ENCODE results near the gene OR10AD1. TPM values are rescaled to one million over a fixed set of nuclear protein-coding genes. Genes with fewer than 3 reads are reported as not detected.

OR10AD1 gene
- total RNA-seq, 1 experiment from 2014 or later: not detected

DNA sequence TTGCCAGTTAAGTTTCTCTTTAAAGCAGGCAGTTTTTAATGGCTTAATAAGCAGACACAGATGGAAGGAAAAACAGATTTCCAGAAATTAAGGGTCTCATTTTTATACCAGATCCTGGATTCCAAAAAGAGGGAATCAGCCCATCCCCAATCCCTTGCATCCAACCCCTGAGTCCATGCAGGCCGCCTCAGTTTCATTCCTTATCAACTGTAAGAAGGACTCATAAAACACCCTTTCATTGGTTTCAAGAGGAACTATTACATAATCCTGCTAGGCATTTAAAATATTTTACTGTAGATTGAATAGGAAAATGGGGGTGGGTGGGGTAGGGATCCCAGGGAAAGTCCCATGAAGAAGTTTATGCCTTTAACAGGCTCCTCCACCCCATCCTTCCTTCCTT is 10.2 kb downstream of the OR10AD1 start:
- H3K4me3 Mint-ChIP-seq: no peak overlapping the region
- ATAC-seq: no peak

DNA sequence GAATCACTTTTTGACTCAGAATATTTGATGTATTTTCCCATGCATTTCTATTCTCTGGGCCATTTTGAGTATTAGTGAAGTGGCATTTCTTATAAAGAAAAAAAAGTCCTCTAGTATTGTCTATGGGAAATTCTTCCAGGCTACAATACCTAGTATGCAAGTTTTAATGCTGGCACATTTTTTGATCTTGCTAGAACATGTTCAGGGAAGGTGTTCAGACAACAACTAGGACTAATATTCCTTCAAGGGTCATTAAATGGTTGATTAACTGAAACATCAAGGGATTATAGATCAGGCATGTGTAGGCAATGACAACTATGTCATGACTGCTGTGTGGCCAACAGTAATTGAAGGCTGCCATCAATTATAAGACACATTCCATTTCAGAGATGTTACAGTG is 12.0 kb downstream of the OR10AD1 start:
- ATAC-seq (no peak), DNase-seq (ENCODE audit: low spot score) (no peak)
- Mint-ChIP-seq H3K4me3 (no peak overlapping the region), H3K4me1 (no peaks in the 10 kb centered on the region; the same call in 1 of the 2 replicates), H3K27ac (no peak overlapping the region), H3K27me3 (ENCODE audit: low read depth) (peaks cover 90% of the 10 kb centered on the region), H3K36me3 (no peaks in the 10 kb centered on the region), H3K9me3 (0 out of 2 replicates have a peak, but pooled peaks cover 3% of the 10 kb centered on the region)
- TF ChIP-seq MYBL2 (CRISPR knock-in tag; IDR thresholded peaks at IDR 0.05) (no peak), SMAD4 (CRISPR knock-in tag; IDR thresholded peaks at IDR 0.05) (no peak), CBFB (CRISPR knock-in tag; IDR thresholded peaks at IDR 0.05; ENCODE audit: low read depth) (no peak), GRHL2 (CRISPR knock-in tag; IDR thresholded peaks at IDR 0.05; ENCODE audit: insufficient replicate concordance, severe bottlenecking) (no peak), NR1H2 (CRISPR knock-in tag; IDR thresholded peaks at IDR 0.05) (no peak), TEAD4 (CRISPR knock-in tag; IDR thresholded peaks at IDR 0.05) (no peak), TEAD1 (CRISPR knock-in tag; IDR thresholded peaks at IDR 0.05) (no peak), CREB1 (CRISPR knock-in tag; IDR thresholded peaks at IDR 0.05) (no peak)
- TF ChIP-seq, protein P1, sequence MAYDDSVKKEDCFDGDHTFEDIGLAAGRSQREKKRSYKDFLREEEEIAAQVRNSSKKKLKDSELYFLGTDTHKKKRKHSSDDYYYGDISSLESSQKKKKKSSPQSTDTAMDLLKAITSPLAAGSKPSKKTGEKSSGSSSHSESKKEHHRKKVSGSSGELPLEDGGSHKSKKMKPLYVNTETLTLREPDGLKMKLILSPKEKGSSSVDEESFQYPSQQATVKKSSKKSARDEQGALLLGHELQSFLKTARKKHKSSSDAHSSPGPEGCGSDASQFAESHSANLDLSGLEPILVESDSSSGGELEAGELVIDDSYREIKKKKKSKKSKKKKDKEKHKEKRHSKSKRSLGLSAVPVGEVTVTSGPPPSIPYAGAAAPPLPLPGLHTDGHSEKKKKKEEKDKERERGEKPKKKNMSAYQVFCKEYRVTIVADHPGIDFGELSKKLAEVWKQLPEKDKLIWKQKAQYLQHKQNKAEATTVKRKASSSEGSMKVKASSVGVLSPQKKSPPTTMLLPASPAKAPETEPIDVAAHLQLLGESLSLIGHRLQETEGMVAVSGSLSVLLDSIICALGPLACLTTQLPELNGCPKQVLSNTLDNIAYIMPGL (CRISPR knock-in tag; IDR thresholded peaks at IDR 0.05): no peak
- TF ChIP-seq, protein P2, sequence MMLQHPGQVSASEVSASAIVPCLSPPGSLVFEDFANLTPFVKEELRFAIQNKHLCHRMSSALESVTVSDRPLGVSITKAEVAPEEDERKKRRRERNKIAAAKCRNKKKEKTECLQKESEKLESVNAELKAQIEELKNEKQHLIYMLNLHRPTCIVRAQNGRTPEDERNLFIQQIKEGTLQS (CRISPR knock-in tag; conservative IDR thresholded peaks at IDR 0.05): no peak
- TF ChIP-seq, protein P3, sequence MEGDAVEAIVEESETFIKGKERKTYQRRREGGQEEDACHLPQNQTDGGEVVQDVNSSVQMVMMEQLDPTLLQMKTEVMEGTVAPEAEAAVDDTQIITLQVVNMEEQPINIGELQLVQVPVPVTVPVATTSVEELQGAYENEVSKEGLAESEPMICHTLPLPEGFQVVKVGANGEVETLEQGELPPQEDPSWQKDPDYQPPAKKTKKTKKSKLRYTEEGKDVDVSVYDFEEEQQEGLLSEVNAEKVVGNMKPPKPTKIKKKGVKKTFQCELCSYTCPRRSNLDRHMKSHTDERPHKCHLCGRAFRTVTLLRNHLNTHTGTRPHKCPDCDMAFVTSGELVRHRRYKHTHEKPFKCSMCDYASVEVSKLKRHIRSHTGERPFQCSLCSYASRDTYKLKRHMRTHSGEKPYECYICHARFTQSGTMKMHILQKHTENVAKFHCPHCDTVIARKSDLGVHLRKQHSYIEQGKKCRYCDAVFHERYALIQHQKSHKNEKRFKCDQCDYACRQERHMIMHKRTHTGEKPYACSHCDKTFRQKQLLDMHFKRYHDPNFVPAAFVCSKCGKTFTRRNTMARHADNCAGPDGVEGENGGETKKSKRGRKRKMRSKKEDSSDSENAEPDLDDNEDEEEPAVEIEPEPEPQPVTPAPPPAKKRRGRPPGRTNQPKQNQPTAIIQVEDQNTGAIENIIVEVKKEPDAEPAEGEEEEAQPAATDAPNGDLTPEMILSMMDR (IDR thresholded peaks at IDR 0.05): no peak
- TF ChIP-seq, protein P4, sequence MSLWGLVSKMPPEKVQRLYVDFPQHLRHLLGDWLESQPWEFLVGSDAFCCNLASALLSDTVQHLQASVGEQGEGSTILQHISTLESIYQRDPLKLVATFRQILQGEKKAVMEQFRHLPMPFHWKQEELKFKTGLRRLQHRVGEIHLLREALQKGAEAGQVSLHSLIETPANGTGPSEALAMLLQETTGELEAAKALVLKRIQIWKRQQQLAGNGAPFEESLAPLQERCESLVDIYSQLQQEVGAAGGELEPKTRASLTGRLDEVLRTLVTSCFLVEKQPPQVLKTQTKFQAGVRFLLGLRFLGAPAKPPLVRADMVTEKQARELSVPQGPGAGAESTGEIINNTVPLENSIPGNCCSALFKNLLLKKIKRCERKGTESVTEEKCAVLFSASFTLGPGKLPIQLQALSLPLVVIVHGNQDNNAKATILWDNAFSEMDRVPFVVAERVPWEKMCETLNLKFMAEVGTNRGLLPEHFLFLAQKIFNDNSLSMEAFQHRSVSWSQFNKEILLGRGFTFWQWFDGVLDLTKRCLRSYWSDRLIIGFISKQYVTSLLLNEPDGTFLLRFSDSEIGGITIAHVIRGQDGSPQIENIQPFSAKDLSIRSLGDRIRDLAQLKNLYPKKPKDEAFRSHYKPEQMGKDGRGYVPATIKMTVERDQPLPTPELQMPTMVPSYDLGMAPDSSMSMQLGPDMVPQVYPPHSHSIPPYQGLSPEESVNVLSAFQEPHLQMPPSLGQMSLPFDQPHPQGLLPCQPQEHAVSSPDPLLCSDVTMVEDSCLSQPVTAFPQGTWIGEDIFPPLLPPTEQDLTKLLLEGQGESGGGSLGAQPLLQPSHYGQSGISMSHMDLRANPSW (CRISPR knock-in tag; conservative IDR thresholded peaks at IDR 0.05; ENCODE audit: low read depth): no peak
- TF ChIP-seq, protein P5, sequence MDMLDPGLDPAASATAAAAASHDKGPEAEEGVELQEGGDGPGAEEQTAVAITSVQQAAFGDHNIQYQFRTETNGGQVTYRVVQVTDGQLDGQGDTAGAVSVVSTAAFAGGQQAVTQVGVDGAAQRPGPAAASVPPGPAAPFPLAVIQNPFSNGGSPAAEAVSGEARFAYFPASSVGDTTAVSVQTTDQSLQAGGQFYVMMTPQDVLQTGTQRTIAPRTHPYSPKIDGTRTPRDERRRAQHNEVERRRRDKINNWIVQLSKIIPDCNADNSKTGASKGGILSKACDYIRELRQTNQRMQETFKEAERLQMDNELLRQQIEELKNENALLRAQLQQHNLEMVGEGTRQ (CRISPR knock-in tag; IDR thresholded peaks at IDR 0.05): no peak
- ChIA-PET CTCF (no interaction called here), POLR2A (no interaction called here)

More for the DNA sequence above, 10.2 kb downstream of the OR10AD1 start:
- Mint-ChIP-seq H3K4me1 (0 out of 2 replicates have a peak, but pooled peaks cover 7% of the 10 kb centered on the region), H3K27ac (no peak overlapping the region), H3K9me3 (0 out of 2 replicates have a peak, but pooled peaks cover 3% of the 10 kb centered on the region), H3K36me3 (no peaks in the 10 kb centered on the region), H3K27me3 (ENCODE audit: low read depth) (peaks cover 73% of the 10 kb centered on the region)
- POLR2A ChIA-PET: no interaction called here
- CTCF ChIA-PET: no interaction called here
- TF ChIP-seq TEAD1 (CRISPR knock-in tag; IDR thresholded peaks at IDR 0.05) (no peak), NR2C2 (CRISPR knock-in tag; IDR thresholded peaks at IDR 0.05) (no peak)
- TF ChIP-seq, protein P6, sequence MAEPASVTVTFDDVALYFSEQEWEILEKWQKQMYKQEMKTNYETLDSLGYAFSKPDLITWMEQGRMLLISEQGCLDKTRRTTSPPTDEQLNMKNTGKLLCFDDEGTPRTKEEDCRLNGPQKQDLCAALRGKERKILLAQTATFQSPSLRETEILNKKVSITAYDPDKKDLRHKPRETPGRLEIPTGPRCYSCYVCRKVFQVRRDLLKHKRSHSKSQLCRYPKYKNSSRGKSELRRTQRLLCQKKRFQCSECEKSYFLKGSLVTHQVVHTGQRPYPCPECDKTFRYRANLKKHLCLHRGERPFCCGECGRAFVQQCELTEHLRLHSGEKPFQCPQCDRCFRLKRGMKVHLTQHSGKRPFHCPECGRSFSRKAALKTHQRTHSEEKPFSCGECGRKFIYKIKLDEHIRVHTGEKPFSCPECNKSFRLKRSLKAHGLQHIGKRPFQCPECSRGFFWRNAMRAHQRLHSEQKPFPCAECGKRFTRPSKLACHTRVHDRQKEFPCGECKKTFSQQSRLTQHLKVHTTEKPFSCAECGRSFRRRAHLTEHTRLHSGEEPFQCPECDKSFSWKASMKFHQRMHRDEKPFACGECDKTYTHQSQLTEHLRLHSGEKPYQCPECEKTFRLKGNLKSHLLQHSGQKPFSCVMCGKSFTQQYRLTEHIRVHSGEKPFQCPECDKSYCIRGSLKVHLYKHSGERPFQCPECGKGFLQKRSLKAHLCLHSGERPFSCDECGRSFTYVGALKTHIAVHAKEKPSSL (CRISPR knock-in tag; conservative IDR thresholded peaks at IDR 0.05): no peak
- TF ChIP-seq, protein P2 (CRISPR knock-in tag; conservative IDR thresholded peaks at IDR 0.05): no peak
- DNase-seq (ENCODE audit: low spot score): no peak

Measured in WTC11 (cell line).